A673 (cell line): Measurements from ENCODE around the gene ZSCAN4.

Source experiments
- EZH2 ChIP-seq: fragments of 200-600 bp; sonication (generic); IDR thresholded peaks from 2 replicates; pipeline ENCODE4 v1.6.1; 2017; ENCODE audit warnings: borderline replicate concordance, low read depth, mild to moderate bottlenecking, mixed read lengths, antibody characterized with exemption, low read length; ENCODE audit not compliant: poor library complexity, severe bottlenecking
- TF ChIP-seq, protein P1 (sequence below): fragments of 300-800, 200-600 bp; sonication (generic); conservative IDR thresholded peaks from 2 replicates; pipeline ENCODE4 v1.5.1; 2017; ENCODE audit warnings: low read depth, mild to moderate bottlenecking, antibody characterized with exemption, low read length, moderate library complexity, mixed read lengths

DNA sequence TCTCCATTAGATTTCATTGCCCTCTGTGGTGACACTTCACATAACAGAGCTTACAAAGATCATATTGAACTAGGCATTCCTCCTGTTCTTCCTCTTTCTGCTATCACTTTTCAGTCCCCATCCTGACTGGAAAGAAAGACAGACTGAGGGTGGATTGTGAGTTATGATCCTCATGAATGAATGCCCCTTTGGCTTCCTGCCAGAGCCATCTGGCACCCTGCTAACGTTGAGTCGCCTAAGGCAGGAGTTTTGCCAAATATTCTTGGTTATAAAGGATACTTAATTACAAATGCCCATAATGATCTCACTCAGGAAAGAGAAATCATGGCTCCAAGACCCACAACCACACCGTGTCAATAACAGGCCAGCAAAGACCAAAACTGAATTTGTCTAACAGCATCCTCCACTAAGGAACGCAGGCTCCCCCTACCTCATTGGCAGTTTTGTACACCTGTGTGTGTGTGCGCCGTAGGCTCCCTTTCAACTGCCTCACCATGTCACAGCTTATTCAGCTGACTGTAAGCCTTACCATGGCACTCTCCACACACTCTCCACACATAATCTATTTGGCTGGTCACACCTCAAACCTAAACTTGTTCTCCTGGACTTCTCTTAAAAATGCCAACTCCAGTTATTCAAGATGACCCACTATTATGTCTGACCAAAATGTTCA is 20.3 kb upstream of the ZSCAN4 start:
- TF ChIP-seq EZH2 = no peak
- TF ChIP-seq, protein P1, sequence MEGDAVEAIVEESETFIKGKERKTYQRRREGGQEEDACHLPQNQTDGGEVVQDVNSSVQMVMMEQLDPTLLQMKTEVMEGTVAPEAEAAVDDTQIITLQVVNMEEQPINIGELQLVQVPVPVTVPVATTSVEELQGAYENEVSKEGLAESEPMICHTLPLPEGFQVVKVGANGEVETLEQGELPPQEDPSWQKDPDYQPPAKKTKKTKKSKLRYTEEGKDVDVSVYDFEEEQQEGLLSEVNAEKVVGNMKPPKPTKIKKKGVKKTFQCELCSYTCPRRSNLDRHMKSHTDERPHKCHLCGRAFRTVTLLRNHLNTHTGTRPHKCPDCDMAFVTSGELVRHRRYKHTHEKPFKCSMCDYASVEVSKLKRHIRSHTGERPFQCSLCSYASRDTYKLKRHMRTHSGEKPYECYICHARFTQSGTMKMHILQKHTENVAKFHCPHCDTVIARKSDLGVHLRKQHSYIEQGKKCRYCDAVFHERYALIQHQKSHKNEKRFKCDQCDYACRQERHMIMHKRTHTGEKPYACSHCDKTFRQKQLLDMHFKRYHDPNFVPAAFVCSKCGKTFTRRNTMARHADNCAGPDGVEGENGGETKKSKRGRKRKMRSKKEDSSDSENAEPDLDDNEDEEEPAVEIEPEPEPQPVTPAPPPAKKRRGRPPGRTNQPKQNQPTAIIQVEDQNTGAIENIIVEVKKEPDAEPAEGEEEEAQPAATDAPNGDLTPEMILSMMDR = no peak
